NCI-H187 (cell line): Measurements from ENCODE around the gene SLITRK6.
"Not testable (repeated sequence)": the region's sequence is repeated elsewhere in the genome, so short reads cannot be mapped to it uniquely, and the experiment has no call there.

Source experiments
- DNase-seq, 2 experiments: peaks; one replicate each; lab custom pipeline; 2025; lab: John Stamatoyannopoulos, UW

Gene SLITRK6

DNA sequence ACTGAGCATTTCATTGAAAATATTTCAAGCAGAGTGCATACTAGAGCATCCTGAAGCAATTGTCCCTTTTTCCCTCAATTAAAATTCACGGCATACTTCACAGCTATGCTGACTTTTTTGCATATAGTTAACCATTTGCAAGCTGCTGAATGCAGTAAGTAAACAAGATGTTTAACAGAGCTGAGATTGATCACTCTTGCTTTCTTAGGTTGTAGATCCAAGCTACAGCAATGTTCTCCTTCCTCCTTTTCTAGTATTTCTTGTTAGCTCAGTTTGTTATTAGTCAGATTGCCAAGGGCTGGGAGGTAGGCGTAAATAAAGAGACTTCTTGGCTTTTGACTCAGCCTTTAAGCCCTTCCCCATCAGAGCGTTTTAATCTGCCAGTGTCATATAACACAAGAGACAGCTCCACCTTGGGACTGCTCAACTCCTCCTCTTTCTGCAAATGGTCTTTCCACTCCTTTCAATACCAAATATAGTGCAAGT lies at the start of gene SLITRK6:
SLITRK6 (minus strand) TSS at position 323 of the 486 bp plus-strand sequence. CDS start 2,911 bp downstream, outside the sequence.
- DNase-seq, result no peak

GRCh38 chr13:85847012-85847411 lies 47.8 kb upstream of the SLITRK6 start:
- no peak for DNase-seq

DNA sequence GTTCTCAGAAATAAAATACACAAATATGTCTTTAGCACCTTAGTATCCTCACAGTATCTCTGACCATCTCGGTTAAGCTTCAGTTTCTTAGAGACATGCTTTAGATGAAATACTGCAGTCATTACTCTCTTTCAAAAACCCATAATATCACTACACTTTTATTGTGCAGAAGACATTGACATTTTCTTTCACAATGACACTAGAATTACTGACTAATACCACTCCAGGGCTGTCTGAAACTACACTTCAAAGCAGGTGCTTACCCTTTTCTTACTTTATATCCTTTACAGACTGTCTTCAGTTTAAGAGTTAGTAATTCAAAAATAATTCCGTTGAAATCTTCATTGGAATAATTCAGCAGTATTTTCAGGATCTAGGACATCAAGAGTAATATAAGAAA lies 42.2 kb upstream of the SLITRK6 start:
- no peak for DNase-seq

- no peak for DNase-seq
These were observed 34.7 kb upstream of the SLITRK6 start for GRCh38 chr13:85833921-85834320.

DNA sequence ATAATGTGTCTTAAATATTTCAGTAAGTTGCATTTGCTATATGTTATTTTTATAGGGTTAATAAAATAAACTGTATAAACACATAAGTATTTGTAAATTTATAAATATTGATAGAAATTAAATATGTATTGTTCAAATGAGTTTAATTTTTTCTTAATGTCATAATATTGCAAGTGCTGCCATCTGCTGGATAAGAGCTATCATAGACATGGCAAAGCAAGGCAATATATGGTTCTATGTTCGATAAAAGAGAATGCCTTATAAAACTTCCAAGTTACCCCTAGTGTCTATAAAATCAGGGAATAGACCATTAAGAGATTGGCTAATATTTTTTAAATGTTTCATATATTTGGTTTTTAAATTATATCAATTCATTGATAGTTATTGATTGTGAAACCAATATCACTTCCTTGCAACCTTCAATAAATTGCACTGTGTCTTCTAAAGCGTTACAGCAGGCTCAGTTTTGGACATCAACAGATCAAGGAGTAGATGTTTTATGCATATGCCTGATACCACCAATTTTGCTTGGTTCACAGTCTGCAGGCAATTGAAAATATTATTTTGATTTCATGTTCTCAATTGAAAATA lies 29.0 kb upstream of the SLITRK6 start:
- no peak for DNase-seq

DNA sequence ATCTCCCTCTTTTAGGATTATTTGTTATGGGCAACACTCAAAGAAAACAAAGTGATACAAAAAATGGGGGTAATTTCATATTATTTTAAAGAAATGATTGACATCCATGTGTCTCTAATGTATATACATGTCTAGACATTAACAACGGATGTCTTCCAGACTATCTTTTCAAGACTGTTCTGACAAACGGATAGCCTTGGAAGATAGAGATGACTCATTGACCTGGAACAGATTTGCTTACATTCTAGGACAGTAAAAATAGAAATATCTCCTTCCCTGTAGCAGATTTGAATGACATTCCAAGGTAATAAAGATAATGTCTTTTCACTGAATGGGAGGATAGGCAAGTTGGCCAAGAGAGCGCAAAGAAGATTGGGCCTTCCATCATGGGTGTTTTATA lies 26.2 kb upstream of the SLITRK6 start:
- DNase-seq, result no peak

DNA sequence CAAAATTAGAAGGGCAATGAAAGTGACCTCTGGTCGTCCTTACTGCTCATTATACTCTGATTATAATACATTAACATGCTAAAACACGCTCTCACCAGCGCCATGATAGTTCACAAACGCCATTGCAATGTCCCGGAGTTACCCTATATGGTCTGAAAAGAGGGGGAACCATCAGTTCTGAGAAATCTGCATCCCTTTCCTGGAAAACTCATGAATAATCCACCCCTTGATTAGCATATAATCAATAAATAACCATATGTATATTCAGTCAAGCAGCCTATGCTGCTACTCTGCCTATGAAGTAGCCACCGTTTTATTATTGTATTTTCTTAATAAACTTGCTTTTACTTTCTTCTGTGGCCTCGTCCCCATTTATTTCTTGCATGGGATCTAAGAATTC lies 24.6 kb upstream of the SLITRK6 start:
- DNase-seq, result no peak

DNA sequence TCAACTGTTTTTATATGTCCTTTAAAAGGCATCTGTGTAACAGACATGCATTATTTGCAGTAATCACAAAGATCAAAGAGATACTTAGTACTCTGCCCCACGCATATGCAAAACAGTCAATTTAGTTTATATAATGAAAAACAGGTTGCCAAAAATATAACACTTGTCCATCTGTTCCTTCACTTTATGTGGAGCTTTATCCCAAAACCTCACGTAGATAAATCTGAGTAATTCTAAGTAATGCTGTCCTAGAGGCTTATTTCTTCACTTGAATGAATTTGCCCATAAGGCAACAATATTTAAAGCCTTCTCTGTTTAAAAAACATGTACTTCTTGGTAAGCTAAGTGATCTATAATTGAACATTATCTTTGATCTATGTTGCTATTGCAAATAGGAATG lies 20.3 kb upstream of the SLITRK6 start:
- DNase-seq, result no peak

DNA sequence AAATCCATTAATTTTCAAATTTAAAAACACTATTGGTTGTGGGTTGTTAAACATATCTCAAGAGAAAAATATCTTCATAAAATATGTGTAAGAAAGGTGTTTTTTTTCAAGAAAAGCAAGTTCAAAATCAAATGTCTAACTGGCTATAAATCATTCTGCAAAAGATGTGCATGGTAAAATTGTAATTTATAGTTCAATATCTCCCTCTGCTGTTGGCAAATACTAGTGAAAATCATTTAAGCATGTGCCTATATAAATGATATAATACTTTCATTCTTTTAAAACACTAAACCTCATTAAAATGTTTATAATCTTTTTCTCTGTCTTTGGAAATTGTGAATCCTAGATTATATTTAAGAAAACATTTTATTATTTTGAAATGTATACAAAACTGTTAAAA lies 17.2 kb upstream of the SLITRK6 start:
- DNase-seq, result no peak

- no peak for DNase-seq
These were observed 13.1 kb upstream of the SLITRK6 start for GRCh38 chr13:85812282-85812681.

DNA sequence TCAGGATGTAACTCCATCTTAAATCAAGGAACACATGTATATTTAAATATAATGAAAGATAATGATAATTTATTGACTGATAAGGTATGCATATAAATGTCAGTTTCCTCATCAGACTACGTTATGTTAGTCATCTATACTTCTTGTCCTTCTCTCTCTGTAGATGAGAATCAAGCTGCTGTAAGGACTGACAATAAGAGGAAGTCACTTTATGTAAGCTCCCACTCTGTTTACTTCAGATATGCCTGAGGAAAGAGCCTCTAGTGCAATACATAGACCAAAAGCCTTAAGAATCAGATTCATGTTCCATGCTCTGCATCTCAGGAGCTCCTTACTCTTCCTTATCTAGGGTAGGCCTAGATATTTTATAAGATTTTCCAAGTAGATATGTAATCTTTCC lies 9.6 kb upstream of the SLITRK6 start:
- no peak for DNase-seq

DNA sequence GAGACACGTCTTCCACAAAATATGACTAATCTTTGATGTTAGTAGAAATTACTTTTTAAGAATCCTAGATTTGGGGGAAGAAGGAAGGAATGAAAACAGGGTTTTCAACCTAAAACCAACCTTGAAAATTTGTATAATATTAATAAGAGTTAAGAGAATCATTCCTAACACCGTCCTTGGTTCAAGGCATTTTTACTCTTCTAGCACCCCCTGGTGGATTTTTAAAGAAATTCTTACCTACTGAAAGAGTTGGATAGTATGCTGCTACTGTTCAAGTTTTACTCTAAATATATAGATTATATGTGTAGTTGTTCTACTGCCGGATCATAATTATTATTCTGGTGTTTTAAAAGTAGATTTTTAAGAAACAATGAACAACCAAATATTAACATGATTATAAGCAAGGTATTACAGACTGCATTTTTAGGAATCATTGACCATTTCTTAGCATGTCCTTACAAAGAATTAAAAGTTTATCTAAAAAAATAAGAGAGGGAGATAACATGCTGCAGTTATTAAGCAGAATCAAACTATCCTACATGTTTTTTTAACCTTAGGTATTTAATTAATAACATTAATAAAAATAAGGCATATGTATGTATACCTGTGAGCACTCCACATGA lies 7.4 kb upstream of the SLITRK6 start:
- no peak for DNase-seq

GRCh38 chr13:85798556-85798955 lies 663 bp downstream of the SLITRK6 start:
- DNase-seq, result no peak

GRCh38 chr13:85797311-85797710 lies 1.9 kb downstream of the SLITRK6 start:
- no peak for DNase-seq

DNA sequence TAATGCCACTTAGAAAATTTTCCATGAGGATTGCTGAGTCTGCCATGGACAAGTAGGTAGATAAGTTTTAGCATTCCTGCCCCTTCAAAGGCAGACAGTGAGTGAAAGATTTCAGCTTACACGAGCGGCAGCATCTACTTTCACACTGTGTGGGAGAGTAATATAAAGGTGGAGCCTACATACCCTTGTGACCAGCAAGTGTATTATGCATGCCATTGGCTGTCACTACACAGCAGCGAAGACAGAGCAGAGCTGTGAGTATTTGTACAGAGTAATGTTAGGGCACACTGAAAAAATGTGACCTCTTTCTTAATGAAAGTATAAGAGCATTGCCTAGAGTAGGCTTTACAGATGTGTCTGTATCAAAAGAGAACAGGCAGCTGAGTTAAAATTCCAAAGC lies 14.0 kb downstream of the SLITRK6 start:
- DNase-seq, result no peak

DNA sequence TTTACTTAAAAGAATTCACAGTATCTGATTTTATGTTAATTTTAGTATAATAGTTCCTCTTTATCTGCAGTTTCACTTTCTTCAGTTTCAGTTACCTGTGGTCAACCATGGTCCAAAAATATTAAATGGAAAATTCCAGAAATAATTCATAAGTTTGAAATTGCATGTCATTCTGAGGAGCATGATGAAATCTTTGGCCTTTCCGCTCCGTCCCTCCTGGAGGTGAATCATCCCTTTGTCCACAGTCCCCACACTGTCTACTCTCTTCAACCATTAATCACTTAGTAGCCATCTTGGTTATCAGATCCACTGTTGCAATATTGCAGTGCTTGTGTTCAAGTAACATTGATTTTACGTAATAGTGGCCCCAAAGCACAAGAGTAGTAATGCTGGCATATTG lies 26.9 kb downstream of the SLITRK6 start:
- DNase-seq, result no peak

- no peak for DNase-seq
These were observed 27.4 kb downstream of the SLITRK6 start for GRCh38 chr13:85771856-85772255.

GRCh38 chr13:85768946-85769345 lies 30.3 kb downstream of the SLITRK6 start:
- DNase-seq, result no peak

GRCh38 chr13:85755123-85755522 lies 44.1 kb downstream of the SLITRK6 start:
- DNase-seq, result no peak

GRCh38 chr13:85743201-85743770 lies 55.9 kb downstream of the SLITRK6 start:
- DNase-seq, result not testable (repeated sequence)
